Measurements from ENCODE around the gene ESF1.

DNA sequence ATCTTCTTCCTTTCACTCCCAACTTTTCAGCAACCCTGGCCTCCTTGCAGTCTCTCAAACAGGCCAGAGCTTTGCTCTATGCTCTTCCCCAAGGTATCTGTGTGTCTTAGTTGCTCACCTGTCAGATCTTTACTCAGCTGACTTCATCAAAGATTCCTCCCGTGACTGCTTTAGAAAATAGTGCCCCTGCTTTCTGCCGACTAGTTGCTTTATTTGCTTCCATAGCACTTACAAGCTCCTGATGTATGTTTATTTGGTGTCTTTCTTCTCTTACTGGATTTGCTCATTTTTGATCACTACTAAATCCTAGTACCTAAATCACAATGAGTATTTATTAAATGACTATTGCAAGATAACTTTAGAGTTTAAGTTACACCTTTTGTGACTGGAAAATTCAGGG, 6.0 kb upstream of the ESF1 start:
- no peak for TF ChIP-seq ZFX (IDR thresholded peaks at IDR 0.05)
- TF ChIP-seq, protein P1, sequence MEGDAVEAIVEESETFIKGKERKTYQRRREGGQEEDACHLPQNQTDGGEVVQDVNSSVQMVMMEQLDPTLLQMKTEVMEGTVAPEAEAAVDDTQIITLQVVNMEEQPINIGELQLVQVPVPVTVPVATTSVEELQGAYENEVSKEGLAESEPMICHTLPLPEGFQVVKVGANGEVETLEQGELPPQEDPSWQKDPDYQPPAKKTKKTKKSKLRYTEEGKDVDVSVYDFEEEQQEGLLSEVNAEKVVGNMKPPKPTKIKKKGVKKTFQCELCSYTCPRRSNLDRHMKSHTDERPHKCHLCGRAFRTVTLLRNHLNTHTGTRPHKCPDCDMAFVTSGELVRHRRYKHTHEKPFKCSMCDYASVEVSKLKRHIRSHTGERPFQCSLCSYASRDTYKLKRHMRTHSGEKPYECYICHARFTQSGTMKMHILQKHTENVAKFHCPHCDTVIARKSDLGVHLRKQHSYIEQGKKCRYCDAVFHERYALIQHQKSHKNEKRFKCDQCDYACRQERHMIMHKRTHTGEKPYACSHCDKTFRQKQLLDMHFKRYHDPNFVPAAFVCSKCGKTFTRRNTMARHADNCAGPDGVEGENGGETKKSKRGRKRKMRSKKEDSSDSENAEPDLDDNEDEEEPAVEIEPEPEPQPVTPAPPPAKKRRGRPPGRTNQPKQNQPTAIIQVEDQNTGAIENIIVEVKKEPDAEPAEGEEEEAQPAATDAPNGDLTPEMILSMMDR (conservative IDR thresholded peaks at IDR 0.05): no peak
